Measurements from ENCODE around the gene ELAVL4.

- no peak for TF ChIP-seq POLR2A (IDR thresholded peaks at IDR 0.05)
- TF ChIP-seq POLR2AphosphoS5 (IDR thresholded peaks at IDR 0.05): no peak
- no peak for TF ChIP-seq CTCF (IDR thresholded peaks at IDR 0.05)
Measured at GRCh38 chr1:50183378-50184133, 74.8 kb downstream of the ELAVL4 start.

All from prostate gland (tissue), 2 donors.